ENCODE measurements around the gene PGA5.
"Not testable (repeated sequence)": the region's sequence is repeated elsewhere in the genome, so short reads cannot be mapped to it uniquely, and the experiment has no call there.

Gene PGA5

GRCh38 chr11:61226457-61227137, 14.4 kb upstream of the PGA5 start:
- DNase-seq (ENCODE audit: low read depth in 2 of 2, low spot score in 1 of 2), result not testable (repeated sequence)

DNA sequence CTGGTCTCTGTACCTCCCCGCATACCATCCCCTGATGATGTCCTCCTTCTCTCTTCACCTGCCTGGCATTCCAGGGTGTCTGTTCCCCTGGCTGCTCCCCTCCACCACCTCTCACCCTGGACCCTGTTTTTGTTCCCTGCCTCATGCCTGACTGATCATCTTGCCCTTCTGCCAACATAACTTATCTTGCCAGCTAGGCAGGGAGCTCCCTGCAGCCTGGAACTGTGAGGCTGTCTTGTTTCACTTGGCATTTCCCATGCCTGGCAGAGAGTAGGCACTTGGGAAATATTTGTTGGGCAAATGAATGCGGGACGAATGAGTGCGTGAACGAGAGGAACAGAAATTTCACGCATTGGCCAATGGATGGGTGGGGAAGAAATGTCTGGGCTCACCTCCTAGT, 11.5 kb upstream of the PGA5 start:
- not testable (repeated sequence) for DNase-seq (ENCODE audit: low read depth in 2 of 2, low spot score in 1 of 2)

DNA sequence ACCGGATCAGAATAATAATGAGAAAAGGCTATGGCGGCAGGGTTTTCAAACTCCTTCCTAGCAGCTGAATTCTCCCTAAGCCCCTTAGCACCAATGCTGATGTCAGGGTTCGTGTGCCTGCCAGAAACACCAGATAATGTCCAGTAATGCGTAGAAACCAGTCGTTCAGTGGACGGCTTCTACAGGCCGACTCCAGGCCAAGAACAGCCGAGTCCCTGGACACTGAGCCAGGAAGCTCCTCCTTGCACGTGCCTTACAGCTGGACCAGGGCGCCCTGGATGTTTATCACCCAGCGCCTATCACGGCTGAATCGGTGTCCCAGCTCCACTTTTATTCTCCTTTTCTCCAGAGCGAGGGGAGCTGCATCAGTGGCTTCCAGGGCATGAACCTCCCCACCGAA, 9.9 kb upstream of the PGA5 start:
- not testable (repeated sequence) for DNase-seq (ENCODE audit: low read depth in 2 of 2, low spot score in 1 of 2)

DNA sequence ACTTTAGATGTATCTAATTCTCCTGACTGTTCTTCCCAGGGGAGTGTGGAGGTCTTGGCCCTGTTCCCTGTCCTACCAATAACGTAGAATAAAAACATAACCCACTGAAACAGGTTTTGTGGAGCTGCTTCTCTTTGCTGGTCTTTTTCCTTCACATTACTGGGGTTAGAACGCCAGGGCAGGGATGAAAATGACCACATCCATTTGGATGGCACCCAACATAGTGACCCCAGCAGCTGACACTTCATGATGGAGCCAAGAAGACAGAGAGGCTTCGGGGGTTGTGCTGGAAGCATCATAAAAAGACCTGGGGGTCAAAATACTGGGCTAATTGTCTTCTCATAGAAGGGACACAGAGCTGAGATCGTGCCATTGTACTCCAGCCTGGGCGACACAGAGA, 9.4 kb upstream of the PGA5 start:
- DNase-seq (ENCODE audit: low read depth in 2 of 2, low spot score in 1 of 2), result not testable (repeated sequence)

DNA sequence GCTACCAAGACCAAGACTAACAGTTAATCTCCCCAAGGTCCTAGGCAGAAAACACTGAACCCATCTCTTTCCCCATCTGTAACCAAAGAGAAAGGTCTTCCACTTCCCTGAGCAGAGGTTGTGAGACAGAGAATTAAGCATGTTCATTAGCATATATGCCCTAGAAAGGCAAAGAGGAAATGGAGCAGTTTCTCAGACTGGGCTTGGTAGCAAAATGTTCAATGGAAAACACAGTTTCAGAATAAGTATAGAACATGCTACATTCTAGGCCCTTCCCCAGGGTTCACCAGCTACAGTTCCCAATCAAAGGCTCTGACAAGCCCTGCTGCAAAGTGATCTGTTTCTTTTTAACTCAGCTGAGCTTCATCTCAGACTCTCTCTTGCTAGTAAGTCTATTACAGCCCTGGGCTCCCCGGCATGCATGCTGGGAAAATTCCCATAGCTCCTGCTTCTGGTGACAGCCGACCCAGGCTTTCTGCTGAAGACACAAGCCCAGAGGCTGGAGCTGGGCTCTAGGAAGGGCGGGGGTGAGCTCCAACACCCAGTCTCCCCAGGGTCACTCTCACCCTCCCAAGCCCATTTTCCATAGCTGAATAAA, 8.3 kb upstream of the PGA5 start:
- DNase-seq (ENCODE audit: low read depth in 2 of 2, low spot score in 1 of 2), result not testable (repeated sequence)

DNA sequence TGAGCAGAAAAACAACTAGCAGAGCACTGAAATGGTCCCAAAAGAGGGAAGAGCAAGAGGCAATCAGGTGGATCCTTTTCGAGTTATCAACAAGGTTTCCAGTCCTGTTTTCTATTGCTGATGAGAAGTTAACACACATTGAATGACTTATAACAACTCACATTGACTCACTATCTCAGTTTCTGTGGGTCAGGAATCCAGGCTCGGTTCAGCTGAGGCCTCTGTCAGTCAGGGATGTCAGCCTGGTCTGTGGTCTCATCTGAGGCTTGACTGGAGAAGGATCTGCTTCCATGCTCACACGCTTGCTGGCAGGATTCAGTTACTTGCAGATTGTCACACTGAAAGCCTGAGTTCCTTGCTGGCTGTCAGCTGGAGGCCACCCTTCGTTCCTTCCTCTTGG, 3.8 kb upstream of the PGA5 start:
- DNase-seq (ENCODE audit: low read depth in 2 of 2, low spot score in 1 of 2), result not testable (repeated sequence)

- not testable (repeated sequence) for DNase-seq (ENCODE audit: low read depth in 2 of 2, low spot score in 1 of 2)
Observed at GRCh38 chr11:61240288-61240687, 687 bp upstream of the PGA5 start.

- DNase-seq (ENCODE audit: low read depth in 2 of 2, low spot score in 1 of 2), result not testable (repeated sequence)
Observed at GRCh38 chr11:61241526-61241925, 551 bp downstream of the PGA5 start.

DNA sequence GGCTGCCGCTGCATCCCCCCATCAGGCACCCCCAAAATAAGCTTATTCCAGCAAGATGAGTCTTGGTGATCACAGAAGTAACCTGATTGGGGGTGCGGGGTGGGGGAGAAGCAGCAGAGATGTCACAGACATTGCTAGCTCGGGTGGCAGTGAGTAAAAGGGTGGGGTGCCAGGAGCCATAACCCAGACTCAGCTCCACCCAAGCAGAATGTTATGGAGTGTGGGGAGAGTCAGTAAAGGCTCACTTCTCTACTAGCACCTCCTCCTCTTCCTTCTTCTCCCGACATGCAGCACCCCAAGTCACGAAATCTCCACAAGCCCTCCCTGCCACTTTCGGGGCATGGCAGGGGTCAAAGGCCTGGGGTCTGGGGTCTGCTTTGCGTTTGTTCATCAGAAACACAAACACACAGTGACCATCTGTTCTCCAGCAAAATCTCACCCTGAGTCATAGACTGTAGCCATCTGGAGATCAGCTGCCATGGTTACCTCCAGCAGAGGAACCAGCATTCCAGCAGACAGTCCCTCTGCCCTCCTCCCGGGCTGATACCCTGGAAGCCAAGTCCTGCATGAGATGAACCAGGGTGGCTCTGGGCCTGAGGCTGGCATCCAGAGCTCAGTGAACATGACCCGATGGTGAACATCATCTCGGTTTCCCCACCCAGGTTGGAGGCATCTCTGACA, 4.4 kb downstream of the PGA5 start:
- not testable (repeated sequence) for DNase-seq (ENCODE audit: low read depth in 2 of 2, low spot score in 1 of 2)

- not testable (repeated sequence) for DNase-seq (ENCODE audit: low read depth in 2 of 2, low spot score in 1 of 2)
Observed at GRCh38 chr11:61248071-61248470, 7.1 kb downstream of the PGA5 start.

- DNase-seq (ENCODE audit: low read depth in 2 of 2, low spot score in 1 of 2), result not testable (repeated sequence)
Observed at GRCh38 chr11:61249201-61249600, 8.2 kb downstream of the PGA5 start.

- not testable (repeated sequence) for DNase-seq (ENCODE audit: low read depth in 2 of 2, low spot score in 1 of 2)
Observed at GRCh38 chr11:61250796-61251765, 10.1 kb downstream of the PGA5 start.

- DNase-seq (ENCODE audit: low read depth in 2 of 2, low spot score in 1 of 2), result not testable (repeated sequence)
Observed at GRCh38 chr11:61252332-61252731, 11.4 kb downstream of the PGA5 start.

DNA sequence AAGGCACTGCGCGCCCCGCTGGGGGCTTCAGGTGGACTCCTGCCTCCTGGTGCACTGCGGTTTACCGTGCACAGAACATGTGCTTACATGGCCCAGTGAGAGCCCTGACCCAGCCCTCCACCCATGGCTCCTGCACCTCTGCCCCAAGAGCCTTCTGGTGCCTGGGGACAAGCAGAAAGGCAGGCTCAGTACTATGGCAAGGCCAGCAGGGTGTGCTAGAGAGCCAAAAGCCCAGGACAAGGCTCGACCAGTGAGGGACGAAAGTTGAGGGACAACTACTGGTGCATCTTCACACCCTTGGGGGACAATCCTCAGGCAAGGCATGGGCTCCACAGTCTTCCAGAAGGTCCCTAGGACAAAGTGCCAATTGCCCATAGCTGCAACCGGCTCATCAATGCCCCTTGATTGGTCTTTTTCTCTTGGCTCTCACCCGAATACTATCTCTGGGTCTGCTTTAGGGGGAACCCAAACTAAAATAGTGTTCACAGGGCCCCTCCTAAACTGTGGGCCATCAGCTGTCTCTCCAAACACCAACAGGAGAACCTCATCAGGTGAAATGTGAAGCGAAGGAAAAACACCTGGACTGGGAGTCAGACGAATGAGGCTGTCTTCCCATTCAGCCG, 13.5 kb downstream of the PGA5 start:
- peak; percentile 12 for DNase-seq (ENCODE audit: low read depth in 2 of 2, low spot score in 1 of 2)

DNA sequence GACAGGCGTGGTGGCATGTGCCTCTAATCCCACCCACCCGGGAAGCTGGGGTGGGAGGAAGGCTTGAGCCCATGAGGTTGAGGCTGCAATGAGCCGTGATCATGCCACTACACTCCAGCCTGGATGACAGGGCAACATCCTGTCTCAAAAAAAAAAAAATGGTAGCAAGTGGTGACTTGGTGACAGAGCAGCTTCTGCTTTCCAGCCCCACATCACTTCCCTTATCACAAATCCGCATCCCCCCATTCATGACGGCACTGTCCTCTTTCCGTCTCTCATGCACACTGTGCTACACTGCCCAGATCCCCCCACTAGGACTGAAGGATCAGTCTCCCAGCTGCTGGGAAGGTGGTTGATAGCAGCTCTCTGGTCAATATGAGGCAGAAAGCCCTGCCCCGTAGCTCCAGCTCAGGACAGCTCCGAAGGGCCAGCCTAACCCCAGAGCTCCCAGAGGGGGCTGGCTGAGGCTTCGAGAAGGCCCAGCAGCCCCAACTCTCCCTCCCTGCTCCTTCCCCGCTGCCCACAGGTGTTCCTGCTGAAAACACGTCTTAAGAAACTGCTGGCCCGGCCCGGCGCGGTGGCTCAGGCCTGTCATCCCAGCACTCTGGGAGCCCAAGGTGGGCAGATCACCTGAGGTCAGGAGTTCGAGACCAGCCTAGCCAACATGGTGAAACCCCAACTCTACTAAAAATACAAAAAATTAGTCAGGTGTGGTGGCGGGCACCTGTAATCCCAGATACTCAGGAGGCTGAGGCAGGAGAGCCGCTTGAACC, 15.9 kb downstream of the PGA5 start:
- DNase-seq (ENCODE audit: low read depth in 2 of 2, low spot score in 1 of 2), result no peak

DNA sequence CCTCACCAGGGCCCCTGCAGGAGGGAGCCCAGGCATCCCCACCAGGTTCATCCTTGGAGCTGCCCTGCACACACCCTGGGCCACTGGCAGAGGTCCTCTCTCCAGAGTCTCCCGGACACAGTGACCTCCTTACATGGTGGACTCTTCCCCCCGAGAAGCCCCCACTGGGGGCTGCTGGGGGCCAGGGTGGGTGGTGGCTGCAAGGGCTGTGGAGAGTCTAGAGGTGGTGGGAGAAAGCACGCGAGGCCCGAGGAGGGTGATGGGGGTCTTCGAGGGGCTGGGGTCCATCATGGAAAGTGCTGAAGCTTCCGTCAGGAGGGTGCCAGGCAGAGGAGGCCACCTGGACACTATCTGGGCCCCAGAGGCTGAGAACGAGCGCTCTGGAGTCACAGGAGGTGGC, 17.6 kb downstream of the PGA5 start:
- no peak for DNase-seq (ENCODE audit: low read depth in 2 of 2, low spot score in 1 of 2)

GRCh38 chr11:61259363-61259762, 18.4 kb downstream of the PGA5 start:
- no peak for DNase-seq (ENCODE audit: low read depth in 2 of 2, low spot score in 1 of 2)

DNA sequence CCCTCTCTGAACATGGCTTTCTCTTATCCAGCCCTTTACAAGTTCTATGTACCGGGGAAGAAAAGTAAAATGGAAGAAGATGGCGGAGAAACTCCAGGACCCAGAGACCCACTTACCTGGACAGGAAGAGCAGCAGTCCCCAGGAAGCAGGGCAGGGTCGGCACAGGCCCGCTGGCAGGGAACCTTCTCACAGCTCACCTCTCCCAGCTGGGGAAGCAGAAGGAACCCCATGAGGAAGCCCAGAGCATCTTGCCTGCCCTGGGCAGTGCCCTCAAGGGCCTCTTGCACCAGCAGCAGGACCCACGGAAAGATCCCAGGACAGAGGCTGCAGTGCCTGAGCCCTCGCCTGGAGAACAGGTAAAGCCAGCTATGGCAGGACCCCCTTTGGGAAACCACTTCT, 23.4 kb downstream of the PGA5 start:
- DNase-seq (ENCODE audit: low read depth in 2 of 2, low spot score in 1 of 2), result no peak

GRCh38 chr11:61264795-61265194, 23.8 kb downstream of the PGA5 start:
- DNase-seq (ENCODE audit: low read depth in 2 of 2, low spot score in 1 of 2), result no peak

GRCh38 chr11:61265357-61265756, 24.4 kb downstream of the PGA5 start:
- no peak for DNase-seq (ENCODE audit: low read depth in 2 of 2, low spot score in 1 of 2)

Measured in stimulated activated CD8-positive, alpha-beta memory T cell treated with anti-CD3 and anti-CD28 coated beads, Interleukin-4, amount 100 ng/mL, for 4 hours (primary cell).